Bone marrow (tissue), 2 donors: Measurements from ENCODE around the gene SH2D2A.

Source experiments
- DNase-seq, 2 donors: peaks; one replicate each; lab custom pipeline; 2025; lab: John Stamatoyannopoulos, UW

The SH2D2A gene

GRCh38 chr1:156816561-156817328 lies at the start of gene SH2D2A:
Gene SH2D2A, minus strand, starts transcription at chr1:156816848. Its CDS starts 140 bp downstream, at chr1:156816708.
- DNase-seq, result peak; percentile 33 to 39

- no peak for DNase-seq
Measured at GRCh38 chr1:156865865-156866248, 49.2 kb upstream of the SH2D2A start.

- no peak for DNase-seq
Measured at GRCh38 chr1:156865258-156865657, 48.6 kb upstream of the SH2D2A start.

GRCh38 chr1:156864796-156865195 lies 48.1 kb upstream of the SH2D2A start:
- DNase-seq, result no peak

GRCh38 chr1:156863631-156864030 lies 47.0 kb upstream of the SH2D2A start:
- DNase-seq, result no peak

GRCh38 chr1:156862997-156863599 lies 46.5 kb upstream of the SH2D2A start:
- no peak for DNase-seq

- no peak for DNase-seq
Measured at GRCh38 chr1:156862584-156862983, 45.9 kb upstream of the SH2D2A start.

- DNase-seq, result no peak
Measured at GRCh38 chr1:156860628-156861423, 44.2 kb upstream of the SH2D2A start, which contains the start of gene NTRK1. Gene NTRK1, plus strand, starts transcription at chr1:156860865. Its CDS starts 70 bp downstream, at chr1:156860935.

GRCh38 chr1:156860113-156860627 lies 43.5 kb upstream of the SH2D2A start:
- DNase-seq, result peak in 1 of 2 donors; percentile 35

- peak in 1 of 2 donors; percentile 24 for DNase-seq
Measured at GRCh38 chr1:156859523-156860112, 43.0 kb upstream of the SH2D2A start.

- no peak for DNase-seq
Measured at GRCh38 chr1:156858959-156859522, 42.4 kb upstream of the SH2D2A start, which contains the start of gene INSRR. Gene INSRR, minus strand, starts transcription at chr1:156859117. Its CDS starts 496 bp downstream, at chr1:156858621.

- DNase-seq, result no peak
Measured at GRCh38 chr1:156858555-156858956, 41.9 kb upstream of the SH2D2A start.

GRCh38 chr1:156857532-156857931 lies 40.9 kb upstream of the SH2D2A start:
- DNase-seq, result no peak

GRCh38 chr1:156856282-156856785 lies 39.7 kb upstream of the SH2D2A start:
- DNase-seq, result no peak

- no peak for DNase-seq
Measured at GRCh38 chr1:156854634-156855033, 38.0 kb upstream of the SH2D2A start.

GRCh38 chr1:156853761-156854160 lies 37.1 kb upstream of the SH2D2A start:
- no peak for DNase-seq

GRCh38 chr1:156852418-156852874 lies 35.8 kb upstream of the SH2D2A start:
- DNase-seq, result no peak

GRCh38 chr1:156851779-156852417 lies 35.2 kb upstream of the SH2D2A start:
- DNase-seq, result no peak

GRCh38 chr1:156849151-156849496 lies 32.5 kb upstream of the SH2D2A start:
- no peak for DNase-seq

- DNase-seq, result no peak
Measured at GRCh38 chr1:156848461-156849150, 32.0 kb upstream of the SH2D2A start.
